ENCODE data around the gene JAG2.

Gene JAG2

GRCh38 chr14:105155681-105156413, 12.7 kb downstream of the JAG2 start:
- no peak overlapping the region for H3K27ac ChIP-seq (ENCODE audit: low read depth, low read length, poor library complexity, severe bottlenecking)
- no peaks in the 10 kb centered on the region for H4K20me1 ChIP-seq (ENCODE audit: insufficient read depth, low read length)
- H3K9ac ChIP-seq (ENCODE audit: low read length): no peak overlapping the region
- H2AFZ ChIP-seq (ENCODE audit: low read length): no peak overlapping the region
- H3K9me3 ChIP-seq (ENCODE audit: low read length): no peaks in the 10 kb centered on the region
- no peaks in the 10 kb centered on the region for H3K79me2 ChIP-seq (ENCODE audit: insufficient read depth, low read length)
- no peak for TF ChIP-seq CTCF (IDR thresholded peaks at IDR 0.05; ENCODE audit: low read length)
- TF ChIP-seq EZH2 (IDR thresholded peaks at IDR 0.05; ENCODE audit: borderline replicate concordance, low read length): no peak
- no peaks in the 10 kb centered on the region for H3K4me1 ChIP-seq (ENCODE audit: insufficient read depth, low read length, severe bottlenecking)
- no peaks in the 10 kb centered on the region; the same call in 1 of the 2 replicates for H3K27me3 ChIP-seq (ENCODE audit: insufficient read depth, low read length)
- no peak overlapping the region for H3K4me2 ChIP-seq (ENCODE audit: low read length)
- no peak overlapping the region for H3K4me3 ChIP-seq (ENCODE audit: low read depth, low read length, poor library complexity, severe bottlenecking)
- H3K36me3 ChIP-seq (ENCODE audit: insufficient read depth, low read length): no peaks in the 10 kb centered on the region
- H3K9me2 ChIP-seq (ENCODE audit: low read depth, low read length): no peaks in the 10 kb centered on the region
- no peaks in the 10 kb centered on the region for H3F3A ChIP-seq (ENCODE audit: insufficient read depth, low read length)

GRCh38 chr14:105155071-105155651, 13.4 kb downstream of the JAG2 start:
- Histone ChIP-seq H2AFZ (ENCODE audit: low read length) (no peak overlapping the region), H3K4me3 (ENCODE audit: low read depth, low read length, poor library complexity, severe bottlenecking) (no peak overlapping the region), H3K27me3 (ENCODE audit: insufficient read depth, low read length) (peaks cover 4% of the 10 kb centered on the region; the same call in 1 of the 2 replicates), H3K9ac (ENCODE audit: low read length) (no peak overlapping the region), H4K20me1 (ENCODE audit: insufficient read depth, low read length) (no peaks in the 10 kb centered on the region), H3K36me3 (ENCODE audit: insufficient read depth, low read length) (no peaks in the 10 kb centered on the region), H3F3A (ENCODE audit: insufficient read depth, low read length) (no peaks in the 10 kb centered on the region), H3K27ac (ENCODE audit: low read depth, low read length, poor library complexity, severe bottlenecking) (no peak overlapping the region), H3K9me2 (ENCODE audit: low read depth, low read length) (no peaks in the 10 kb centered on the region), H3K9me3 (ENCODE audit: low read length) (no peaks in the 10 kb centered on the region), H3K4me1 (ENCODE audit: insufficient read depth, low read length, severe bottlenecking) (no peaks in the 10 kb centered on the region), H3K79me2 (ENCODE audit: insufficient read depth, low read length) (no peaks in the 10 kb centered on the region), H3K4me2 (ENCODE audit: low read length) (no peak overlapping the region)
- no peak for TF ChIP-seq EZH2 (IDR thresholded peaks at IDR 0.05; ENCODE audit: borderline replicate concordance, low read length)
- TF ChIP-seq CTCF (IDR thresholded peaks at IDR 0.05; ENCODE audit: low read length): no peak

- H3K79me2 ChIP-seq (ENCODE audit: insufficient read depth, low read length): no peaks in the 10 kb centered on the region
- peaks cover 4% of the 10 kb centered on the region; the same call in 1 of the 2 replicates for H3K27me3 ChIP-seq (ENCODE audit: insufficient read depth, low read length)
- H3K4me1 ChIP-seq (ENCODE audit: insufficient read depth, low read length, severe bottlenecking): no peaks in the 10 kb centered on the region
- no peaks in the 10 kb centered on the region for H3K9me2 ChIP-seq (ENCODE audit: low read depth, low read length)
- no peaks in the 10 kb centered on the region for H3K36me3 ChIP-seq (ENCODE audit: insufficient read depth, low read length)
- no peaks in the 10 kb centered on the region for H4K20me1 ChIP-seq (ENCODE audit: insufficient read depth, low read length)
- no peak overlapping the region for H3K4me2 ChIP-seq (ENCODE audit: low read length)
- no peak overlapping the region for H3K27ac ChIP-seq (ENCODE audit: low read depth, low read length, poor library complexity, severe bottlenecking)
- H3K9me3 ChIP-seq (ENCODE audit: low read length): no peaks in the 10 kb centered on the region
- TF ChIP-seq EZH2 (IDR thresholded peaks at IDR 0.05; ENCODE audit: borderline replicate concordance, low read length) (no peak), CTCF (IDR thresholded peaks at IDR 0.05; ENCODE audit: low read length) (no peak)
- H2AFZ ChIP-seq (ENCODE audit: low read length): no peak overlapping the region
- no peak overlapping the region for H3K9ac ChIP-seq (ENCODE audit: low read length)
- no peaks in the 10 kb centered on the region for H3F3A ChIP-seq (ENCODE audit: insufficient read depth, low read length)
- H3K4me3 ChIP-seq (ENCODE audit: low read depth, low read length, poor library complexity, severe bottlenecking): no peak overlapping the region
These were observed 14.1 kb downstream of the JAG2 start for GRCh38 chr14:105154476-105154871.
